HG03442 (cell line): ENCODE data around the gene ABCA1.

Experiments
- ATAC-seq: cut with Tn5 transposase; IDR thresholded peaks from one replicate; pipeline ENCODE4 v1.9.1; 2021; ENCODE audit warnings: mild to moderate bottlenecking, moderate library complexity; ENCODE audit not compliant: unreplicated experiment

ABCA1 gene

GRCh38 chr9:104800068-104800785 is 127.7 kb downstream of the ABCA1 start:
- no peak for ATAC-seq

- no peak for ATAC-seq
These were observed 129.6 kb downstream of the ABCA1 start for GRCh38 chr9:104798209-104798995.

DNA sequence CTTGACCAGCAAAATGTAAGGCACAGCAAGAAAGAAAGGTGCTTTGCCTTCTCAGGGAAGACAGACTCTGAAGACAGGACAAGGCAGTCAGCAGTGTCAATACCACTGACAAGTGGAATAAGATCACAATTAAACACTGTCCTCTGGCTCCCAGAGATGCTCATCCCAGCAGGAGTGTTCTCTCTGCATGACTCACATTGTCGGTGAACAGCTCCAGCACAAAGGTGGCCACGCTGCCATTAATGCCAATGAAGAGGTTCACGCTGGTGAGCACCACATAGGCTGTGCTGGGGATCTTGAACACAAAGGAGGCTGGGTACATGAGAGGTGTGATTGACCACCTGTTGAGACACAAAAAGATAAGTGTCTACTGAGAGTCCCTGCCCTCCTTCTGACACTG is 132.1 kb downstream of the ABCA1 start:
- no peak for ATAC-seq

- ATAC-seq, result no peak
These were observed 132.9 kb downstream of the ABCA1 start for GRCh38 chr9:104795082-104795481.

DNA sequence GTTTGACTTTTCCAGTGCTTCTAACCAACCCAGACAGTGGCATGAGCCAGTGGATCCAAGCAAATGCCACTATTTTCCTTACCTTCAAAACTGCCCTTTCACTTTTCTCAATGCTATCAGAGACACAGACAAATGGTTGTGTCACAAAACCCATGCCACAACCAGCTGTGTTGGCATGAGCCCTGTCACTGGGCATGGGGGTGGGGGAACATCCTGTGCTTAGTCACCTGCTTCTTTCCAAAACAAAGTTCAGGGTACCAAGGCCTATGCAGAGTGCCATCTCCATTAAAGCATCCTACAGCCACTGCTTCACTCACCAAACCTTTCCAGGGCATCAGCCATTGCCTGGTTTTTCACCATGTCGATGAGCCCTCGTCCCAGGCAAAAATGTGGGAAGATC is 133.9 kb downstream of the ABCA1 start:
- ATAC-seq, result no peak

- no peak for ATAC-seq
These were observed 139.7 kb downstream of the ABCA1 start for GRCh38 chr9:104788251-104788650.

DNA sequence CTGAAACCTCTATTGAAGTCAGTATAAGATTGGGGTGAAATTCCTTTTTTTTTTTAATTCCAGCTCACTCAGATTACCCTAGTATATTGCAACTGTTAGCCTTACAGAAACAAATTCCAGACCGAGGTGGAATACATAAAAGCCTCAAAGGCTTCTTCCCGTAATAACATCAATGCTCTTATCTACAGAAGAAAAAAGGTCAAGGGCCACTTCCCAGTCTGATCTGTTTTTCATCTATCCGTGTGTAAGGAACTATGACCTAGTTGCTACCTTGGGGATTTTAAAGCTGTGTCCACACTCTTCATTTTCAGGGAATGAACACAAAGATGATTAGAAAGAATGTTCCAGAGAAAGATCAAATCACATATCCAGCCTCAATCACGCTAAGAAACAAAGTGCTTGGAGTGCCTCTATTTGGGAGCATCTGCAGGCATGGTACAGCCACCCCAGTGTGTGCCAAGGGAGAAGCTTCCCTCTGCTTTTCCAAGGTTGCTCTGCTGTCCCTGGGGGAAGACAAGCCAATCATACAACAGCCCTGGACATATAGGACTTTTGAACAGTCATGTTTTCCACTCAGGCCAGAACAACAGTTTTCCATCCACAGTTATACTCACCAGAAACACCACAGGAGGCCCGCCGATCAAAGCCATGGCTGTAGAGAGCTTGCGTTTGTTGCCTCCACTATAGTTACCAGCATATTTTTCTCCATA is 140.5 kb downstream of the ABCA1 start:
- ATAC-seq, result no peak

GRCh38 chr9:104786293-104786692 is 141.7 kb downstream of the ABCA1 start:
- ATAC-seq, result no peak

DNA sequence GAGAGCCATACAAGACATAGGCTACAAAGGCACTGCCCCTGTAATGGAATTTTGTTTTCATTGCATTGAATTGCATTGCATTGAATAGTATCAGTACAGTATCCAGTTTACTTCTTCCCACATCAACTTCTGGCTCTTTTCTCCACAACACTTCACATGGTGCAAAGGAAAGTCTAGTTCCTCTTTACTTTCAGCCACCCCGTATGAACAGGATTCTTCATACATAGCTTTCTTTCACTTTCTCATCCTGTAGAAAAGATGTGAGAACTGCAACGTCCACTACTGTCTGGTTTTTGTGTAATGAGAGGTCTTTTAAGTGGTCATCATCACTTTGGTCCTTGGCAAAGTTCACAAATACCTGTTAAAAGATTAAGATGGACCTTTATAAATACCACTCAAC is 143.9 kb downstream of the ABCA1 start:
- peak; percentile 81 for ATAC-seq

DNA sequence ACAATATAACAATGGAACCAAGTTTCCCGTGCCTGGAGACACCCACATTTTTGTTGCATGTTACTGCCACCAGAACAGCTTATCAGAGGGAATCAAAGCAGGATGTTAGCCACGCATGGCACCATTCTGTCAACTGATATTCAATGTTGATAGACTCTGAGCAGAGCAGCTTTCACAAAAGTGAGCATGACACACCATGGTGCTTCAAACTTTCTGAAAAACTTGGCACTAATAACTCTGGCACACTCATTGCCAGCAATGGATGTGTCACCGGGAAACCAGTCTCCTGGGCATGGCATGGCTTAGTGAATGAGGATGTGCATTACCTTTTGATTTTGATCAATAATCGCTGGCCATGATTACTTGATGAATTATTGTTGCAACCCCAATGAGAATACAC is 144.4 kb downstream of the ABCA1 start:
- ATAC-seq, result no peak

DNA sequence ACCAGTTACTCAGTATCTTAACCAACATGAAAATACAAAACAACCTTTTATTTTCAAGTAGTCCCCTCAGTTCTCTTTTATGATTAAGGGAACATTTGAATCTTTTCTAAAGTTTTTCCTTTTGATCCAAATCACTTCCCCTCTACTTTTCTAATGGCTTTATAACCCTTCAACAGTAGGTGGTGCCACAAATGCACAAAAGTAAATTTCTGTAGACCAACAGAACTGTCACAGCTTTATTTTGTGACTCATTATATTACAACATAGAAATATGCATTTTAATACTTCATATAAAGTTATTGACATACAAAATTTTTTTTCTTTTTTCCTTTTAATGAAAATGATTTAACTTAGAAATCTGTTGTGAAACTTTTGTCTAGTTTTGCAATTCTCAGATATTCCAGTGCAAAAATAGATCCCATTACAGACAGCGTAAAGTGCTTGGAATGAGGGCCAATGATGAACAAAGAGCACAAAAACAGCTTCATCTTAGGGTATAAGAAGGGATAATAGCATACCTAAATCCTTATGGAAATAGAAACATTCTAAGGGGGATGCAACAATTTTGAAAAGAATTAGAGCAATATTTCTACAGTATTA is 147.1 kb downstream of the ABCA1 start:
- peak; percentile 54 for ATAC-seq

GRCh38 chr9:104779946-104780535 is 147.9 kb downstream of the ABCA1 start:
- no peak for ATAC-seq

DNA sequence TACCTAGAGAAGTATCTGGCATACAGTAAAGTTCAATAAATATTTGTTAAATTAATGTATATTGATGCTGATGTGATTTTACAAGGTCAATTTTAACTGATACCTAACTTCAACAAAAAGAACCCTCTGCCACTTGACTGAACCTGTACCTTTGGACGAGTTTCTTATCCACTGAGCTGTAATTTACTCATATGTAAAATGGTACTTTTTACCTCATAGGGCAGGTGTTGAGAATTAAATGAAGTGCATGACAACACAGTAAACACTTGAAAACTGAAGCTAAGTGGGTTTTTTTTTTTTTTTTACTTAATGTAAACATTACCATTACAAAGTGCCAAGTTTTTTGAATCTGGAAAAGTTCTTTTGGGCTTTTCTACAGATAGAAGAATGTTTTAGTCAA is 148.6 kb downstream of the ABCA1 start:
- ATAC-seq, result no peak

DNA sequence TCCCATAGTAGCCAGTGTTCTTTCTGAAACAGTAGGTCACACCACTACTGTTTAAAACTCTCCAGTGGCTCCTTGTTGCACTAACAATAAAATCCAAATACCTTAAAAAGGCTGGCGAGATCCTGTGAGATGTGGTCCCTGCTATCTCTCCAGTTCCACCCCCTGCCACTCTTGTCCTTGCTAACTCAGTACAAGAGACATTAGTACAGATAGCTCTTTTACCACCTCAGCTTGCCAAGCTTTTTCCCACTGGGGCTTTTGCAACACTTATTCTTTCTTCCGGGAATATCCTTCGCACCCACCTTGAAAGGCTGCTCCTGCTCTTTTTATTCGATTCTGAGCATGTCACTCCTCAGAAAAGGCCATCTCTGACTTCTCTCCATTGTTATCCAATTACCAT is 149.2 kb downstream of the ABCA1 start:
- no peak for ATAC-seq

DNA sequence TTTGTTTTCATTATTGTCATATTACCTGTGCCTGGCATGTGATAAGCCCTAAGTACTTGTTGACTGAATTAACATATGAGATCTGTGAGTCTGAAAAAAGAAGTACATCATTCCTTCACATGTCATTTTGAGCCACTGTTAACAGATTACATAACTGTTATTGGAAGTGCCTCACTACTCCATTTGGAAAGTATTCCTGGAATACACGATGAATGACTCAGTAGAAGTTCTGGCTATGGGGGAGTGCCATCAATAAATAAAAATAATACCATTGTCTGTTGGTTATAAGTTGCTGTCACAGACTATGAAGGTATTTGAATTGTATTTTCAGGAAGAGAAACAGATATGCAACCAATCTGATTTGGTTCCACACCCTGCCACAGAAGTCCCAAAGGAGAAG is 151.2 kb downstream of the ABCA1 start:
- ATAC-seq, result no peak

DNA sequence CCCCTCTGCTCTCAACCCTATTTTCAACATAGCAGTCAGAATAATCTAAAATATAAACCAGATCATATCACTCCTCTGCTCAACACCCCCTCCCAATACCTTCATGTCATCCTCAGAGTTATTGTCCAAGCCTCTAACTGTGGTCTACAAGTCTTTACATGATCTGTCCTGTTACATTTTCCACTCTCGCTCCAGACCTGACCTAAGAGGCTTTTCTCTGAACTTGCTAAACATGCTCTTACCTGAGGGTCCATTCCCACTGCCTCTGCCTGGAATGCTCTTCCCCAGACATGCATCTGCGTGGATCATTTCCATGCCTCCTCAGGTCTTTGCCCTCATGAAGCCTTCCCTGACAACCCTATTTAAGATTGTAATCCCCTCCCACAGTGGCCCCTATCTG is 152.0 kb downstream of the ABCA1 start:
- ATAC-seq, result no peak

GRCh38 chr9:104775574-104775936 is 152.4 kb downstream of the ABCA1 start:
- ATAC-seq, result peak; percentile 71

DNA sequence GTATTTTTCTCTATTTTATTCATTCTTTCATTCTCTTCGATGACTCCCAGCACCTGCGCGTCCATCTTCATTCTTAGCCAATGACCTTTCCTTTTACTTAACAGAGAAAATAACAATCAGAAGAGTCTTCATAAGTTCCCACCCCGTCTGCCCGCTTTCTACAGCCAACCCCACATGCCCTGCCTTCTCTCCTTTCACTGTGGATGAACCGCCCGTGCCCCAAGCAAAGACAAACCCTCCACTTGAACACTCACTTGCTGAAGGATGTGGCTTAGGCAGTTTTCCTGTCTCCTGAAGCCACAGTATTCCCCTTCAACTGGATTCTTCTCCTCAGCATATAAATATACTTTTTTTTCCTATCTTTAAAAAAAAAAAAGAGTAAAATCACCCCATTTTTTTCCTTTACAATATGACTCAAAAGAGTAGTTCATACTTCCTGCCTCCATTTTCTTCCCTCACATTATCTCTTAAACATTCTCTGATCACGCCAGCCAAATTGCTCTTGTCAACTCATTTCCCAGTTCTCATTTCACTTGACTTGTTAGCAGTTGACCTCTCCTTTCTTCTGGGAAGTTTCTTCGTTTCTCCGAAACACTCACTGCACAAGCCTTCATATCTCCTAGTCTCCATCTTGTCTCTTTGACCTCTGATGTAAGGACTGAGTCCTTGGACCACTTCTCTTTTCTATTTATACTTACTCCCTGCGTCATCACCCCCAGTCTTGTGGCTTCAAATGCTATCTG is 153.0 kb downstream of the ABCA1 start:
- peak; percentile 92 for ATAC-seq

DNA sequence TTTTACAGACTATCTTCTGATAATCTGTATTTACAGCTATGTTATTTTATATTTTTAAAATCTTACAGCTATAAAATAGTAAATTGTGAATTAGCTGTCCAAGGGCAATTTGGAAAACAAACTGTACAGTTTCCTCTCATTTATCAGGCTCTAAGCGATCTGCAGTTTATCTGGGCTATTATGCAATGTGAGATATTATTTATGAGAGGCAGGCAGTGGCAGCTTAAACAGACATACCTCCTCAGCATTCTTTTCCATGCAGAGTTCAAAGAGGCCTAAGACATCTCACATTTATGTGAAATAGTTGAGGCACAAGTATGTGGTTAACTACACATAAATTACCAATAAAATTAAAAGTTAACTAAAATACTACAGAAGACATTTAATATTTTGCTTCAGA is 153.8 kb downstream of the ABCA1 start:
- no peak for ATAC-seq

DNA sequence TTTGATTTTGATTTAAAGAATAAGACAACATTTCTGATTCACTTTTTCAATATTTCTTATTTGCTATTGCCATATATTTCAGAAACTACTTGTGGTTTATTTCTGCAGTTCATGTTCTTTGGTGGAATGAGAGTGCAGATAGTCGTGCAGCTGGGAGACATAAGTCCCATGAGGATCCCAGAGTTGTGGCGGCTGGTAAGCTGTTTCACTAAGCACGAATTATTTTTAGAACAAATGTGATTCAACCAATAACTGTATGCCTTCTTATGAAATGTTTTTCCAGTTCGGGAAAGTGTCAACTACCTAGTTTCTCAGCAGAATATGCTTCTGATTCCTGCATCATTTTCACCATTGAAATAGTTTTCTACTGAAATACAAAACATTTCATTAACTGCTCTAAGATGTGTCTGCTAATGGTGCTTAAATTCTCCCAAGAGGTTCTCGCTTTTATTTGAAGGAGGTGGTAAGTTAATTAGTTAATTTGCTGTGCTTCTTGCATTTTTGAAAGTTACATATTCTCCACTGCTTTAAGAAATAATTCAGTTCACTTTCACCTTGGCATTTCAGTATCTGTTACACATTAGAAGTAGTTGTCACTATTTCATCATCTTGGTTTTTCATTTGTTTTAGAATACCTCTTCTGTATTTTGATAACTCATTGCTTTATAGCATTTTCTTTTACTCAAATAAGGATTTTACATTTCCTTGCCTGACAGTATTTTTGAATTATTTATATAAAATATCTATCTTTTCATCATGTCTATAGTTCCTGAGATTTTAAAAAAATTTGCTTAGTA is 155.0 kb downstream of the ABCA1 start:
- peak; percentile 31 for ATAC-seq
